Astrocyte of the spinal cord (primary cell): ENCODE data around the gene CD226.

Source experiments
- DNase-seq: peaks from one replicate; pipeline ENCODE4 v3.0.0; 2011; ENCODE audit warnings: low read depth, low spot score
- H3K4me3 ChIP-seq: 2 replicates; pipeline ENCODE4 v1.5.1; 2011; ENCODE audit warnings: low read depth, mild to moderate bottlenecking, low read length, moderate library complexity
- in situ Hi-C: cut with HindIII; loops from 2 replicates; pipeline ENCODE4 v1.10.0; 2017; ENCODE audit warnings: low sequenced_read_pairs
- TF ChIP-seq, protein P1 (sequence below): IDR thresholded peaks from 2 replicates; pipeline ENCODE4 v1.5.1; 2012; ENCODE audit warnings: low read depth, mild to moderate bottlenecking, low read length, inconsistent platforms

The CD226 gene

DNA sequence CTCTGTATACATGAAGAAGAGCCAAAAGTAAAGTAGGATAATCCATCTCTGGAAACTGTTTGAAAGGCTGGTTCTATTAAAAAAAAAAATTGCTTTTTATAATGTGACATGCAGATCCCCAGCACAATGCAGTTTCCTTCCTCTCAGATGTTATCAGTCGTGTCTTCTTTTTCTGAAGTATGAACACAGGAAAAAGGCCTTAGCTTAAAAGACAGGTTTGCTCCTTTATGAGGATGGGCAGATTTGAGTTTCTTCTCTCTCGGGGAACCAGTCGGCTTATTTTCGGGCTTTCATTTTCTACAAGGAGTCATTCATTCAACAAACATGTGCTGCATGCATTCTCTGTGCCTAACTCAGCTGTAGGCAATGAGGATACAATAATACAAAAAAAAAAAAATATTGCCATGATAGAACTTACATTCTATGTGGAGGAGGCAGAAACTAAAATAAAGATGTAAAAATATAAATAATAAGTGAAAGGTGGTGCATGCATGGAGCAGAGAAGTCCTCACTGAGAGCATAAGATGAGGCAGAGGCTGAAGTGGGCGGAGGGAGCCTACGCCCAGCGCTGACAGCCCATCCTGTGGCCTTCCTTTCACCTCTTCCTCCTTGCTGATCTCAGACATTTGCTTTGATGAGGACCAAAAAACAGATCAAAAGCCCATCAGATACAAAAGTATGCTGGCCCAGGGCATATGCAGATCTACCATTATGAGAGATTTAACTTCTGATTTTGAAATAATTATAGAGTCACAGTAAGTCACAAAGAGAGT lies at the start of gene CD226:
Gene CD226 (minus strand): TSS at position 513 of the 773 bp plus-strand sequence. CDS start 467 bp downstream, at position 46.
- TF ChIP-seq, protein P1, sequence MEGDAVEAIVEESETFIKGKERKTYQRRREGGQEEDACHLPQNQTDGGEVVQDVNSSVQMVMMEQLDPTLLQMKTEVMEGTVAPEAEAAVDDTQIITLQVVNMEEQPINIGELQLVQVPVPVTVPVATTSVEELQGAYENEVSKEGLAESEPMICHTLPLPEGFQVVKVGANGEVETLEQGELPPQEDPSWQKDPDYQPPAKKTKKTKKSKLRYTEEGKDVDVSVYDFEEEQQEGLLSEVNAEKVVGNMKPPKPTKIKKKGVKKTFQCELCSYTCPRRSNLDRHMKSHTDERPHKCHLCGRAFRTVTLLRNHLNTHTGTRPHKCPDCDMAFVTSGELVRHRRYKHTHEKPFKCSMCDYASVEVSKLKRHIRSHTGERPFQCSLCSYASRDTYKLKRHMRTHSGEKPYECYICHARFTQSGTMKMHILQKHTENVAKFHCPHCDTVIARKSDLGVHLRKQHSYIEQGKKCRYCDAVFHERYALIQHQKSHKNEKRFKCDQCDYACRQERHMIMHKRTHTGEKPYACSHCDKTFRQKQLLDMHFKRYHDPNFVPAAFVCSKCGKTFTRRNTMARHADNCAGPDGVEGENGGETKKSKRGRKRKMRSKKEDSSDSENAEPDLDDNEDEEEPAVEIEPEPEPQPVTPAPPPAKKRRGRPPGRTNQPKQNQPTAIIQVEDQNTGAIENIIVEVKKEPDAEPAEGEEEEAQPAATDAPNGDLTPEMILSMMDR, result no peak
- in situ Hi-C loops, result no loop called here
- no peak within 1 kb of the TSS for H3K4me3 ChIP-seq
- DNase-seq, result no peak

DNA sequence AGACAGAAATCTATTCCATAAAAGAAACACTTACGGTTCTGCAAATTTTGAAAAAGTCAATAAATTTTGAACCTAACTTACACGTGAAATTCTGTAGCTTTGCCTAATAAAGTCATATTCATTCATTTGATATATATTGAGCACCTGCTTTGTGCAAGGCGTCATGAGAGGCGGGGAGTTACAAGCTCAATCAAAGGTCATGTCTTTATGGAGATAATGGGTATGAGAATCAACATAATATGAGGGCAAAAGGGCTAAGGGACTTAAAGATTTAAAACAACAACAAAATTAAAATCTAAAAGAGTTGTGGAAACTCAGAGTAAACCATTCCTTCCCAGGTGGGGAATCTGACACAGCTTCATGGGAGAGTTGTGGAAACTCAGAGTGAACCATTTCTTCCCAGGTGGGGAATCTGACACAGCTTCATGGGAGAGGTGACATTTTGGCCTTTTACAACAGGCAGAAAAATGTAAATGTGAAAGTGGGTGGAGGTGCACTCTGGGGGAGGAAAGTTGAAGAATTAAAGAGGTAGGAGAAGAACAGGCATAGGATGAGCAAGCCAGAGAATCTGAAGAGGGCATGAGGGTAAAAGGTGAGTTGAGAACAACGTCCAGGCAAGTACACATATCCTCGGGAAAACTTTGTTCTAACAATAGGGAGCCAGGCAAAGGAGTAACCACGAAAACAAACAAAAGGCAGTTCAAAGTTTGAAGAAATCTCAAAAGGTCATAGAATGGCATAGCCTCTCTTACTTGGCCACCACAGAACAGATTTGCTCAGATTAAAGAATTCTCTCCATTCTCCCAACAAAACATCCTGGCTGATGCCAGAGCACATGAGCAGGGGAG lies 49.5 kb upstream of the CD226 start:
- in situ Hi-C loops, result no loop called here
- TF ChIP-seq, protein P1, result no peak
- H3K4me3 ChIP-seq, result no peak overlapping the region
- no peak for DNase-seq

DNA sequence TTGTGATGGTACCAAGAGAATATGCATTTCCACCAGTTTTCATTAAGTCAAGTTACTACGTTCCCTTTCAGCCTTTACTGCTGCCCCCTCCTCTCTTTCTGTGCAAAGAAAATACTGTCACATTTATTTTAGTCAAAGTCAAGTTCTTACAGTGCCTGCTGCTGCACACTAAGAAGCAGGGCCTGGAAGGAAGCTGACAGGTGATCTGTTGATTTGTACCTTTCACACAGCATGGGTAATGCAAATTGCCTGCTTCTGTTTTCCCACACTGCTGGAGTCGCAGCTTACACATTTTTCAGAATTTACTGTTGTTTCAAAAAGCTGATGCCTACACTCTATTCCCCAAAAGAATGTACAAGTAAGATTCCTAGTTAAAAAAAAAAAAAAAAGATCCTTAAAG lies 48.7 kb upstream of the CD226 start:
- in situ Hi-C loops, result no loop called here
- DNase-seq, result no peak
- TF ChIP-seq, protein P1, result no peak
- H3K4me3 ChIP-seq, result no peak overlapping the region

DNA sequence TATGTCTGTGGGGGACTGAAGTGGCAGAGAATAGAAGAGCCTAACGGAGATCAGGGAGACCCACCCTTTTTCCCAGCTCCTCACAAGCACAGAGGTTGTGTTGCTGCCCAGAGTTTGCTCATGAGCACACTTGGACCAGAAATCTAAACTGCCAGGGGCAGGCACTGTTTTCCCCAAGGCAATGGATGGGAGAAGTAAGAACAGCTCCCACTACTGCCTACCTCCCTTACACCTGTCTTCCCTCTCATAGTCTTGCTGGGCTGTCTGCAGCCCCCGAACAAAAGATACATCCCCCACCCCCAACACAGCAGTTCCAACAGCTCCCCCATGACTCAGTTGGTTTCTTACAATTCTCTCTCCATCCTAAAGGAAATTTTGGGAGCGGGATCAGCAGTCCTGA lies 48.1 kb upstream of the CD226 start:
- no peak overlapping the region for H3K4me3 ChIP-seq
- TF ChIP-seq, protein P1, result no peak
- DNase-seq, result no peak
- in situ Hi-C loops, result no loop called here

DNA sequence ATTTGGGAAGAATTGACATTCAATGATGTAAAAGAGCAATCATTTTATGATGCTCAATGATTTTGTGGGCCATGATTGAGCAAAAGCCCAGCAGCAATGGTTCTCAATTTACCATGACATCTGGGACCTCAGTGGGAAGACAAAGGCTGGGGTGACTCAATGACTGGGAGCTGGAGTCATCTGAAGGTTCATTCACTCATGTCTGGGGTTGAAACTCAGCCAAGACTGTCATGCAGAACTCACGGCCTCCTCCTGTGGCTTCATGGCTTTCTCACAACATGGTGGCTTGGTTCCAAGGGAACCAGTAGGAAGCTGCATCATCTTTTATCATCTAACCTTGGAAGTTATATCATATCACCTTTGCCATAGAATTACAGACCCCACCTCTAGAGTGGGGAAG lies 45.1 kb upstream of the CD226 start:
- DNase-seq, result peak; percentile 35
- no peak overlapping the region for H3K4me3 ChIP-seq
- in situ Hi-C loops, result no loop called here
- TF ChIP-seq, protein P1, result no peak

DNA sequence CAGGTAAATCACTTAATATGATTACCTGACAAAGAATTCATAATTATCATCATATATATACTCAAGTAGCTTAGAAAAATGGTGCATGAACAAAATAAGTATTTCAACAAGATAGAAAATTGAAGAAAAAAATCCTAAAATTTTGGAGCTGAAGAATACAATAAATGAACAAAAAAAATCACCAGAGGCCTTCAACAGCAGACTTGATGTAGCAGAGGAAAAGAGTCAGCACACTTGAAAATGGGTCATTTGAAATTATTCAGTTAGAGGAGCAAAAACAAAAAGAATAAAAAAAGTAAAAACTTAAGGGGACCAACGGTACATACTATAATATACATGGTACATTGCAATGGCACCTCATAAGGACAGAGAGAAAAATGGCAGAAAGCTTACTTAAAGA lies 40.2 kb upstream of the CD226 start:
- H3K4me3 ChIP-seq, result no peak overlapping the region
- in situ Hi-C loops, result no loop called here
- TF ChIP-seq, protein P1, result no peak
- no peak for DNase-seq
